HG03139 (cell line): ENCODE results near the gene PLA2G4D.

ENCODE experiments used
- ATAC-seq: cut with Tn5 transposase; IDR thresholded peaks from one replicate; pipeline ENCODE4 v1.9.1; 2021; ENCODE audit not compliant: unreplicated experiment

PLA2G4D gene

DNA sequence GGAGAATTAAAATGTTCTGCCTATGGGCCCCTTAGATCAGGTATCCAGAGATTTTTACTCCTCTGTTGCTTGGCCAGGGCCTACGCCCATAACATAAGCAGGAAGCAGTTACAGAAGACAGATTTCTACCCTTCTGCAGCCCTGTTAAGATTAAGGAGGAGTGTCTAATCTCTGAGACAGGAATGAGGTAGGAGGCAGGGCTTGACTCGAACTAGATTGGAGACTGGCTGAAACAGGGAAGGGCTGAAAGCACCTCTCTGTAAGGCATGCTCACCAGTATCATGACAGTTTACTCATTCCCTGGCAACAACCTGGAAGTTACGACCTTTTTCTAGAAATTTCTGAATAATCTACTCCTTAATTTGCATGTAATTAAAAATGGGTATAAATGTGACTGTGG, 16.7 kb downstream of the PLA2G4D start:
- ATAC-seq, result no peak

DNA sequence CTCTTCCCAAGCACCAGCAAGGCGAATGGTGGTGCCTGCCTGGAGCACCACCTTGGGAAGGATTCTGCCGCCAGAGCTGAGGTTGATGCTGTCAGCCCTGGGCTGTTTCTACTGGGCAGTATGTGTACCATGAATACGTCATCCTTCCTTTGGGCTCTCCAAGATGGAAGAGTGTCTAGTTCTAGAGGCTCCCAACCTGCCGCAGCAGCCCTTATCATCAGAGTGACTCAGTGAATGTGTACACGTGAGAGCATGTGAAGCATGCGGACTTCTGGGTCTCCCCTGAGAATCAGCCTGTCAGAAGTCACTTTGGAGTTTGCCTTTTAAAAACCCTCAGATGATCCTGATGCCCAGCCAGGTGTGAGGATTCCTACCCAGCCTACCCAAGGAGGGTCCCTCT, 20.9 kb downstream of the PLA2G4D start:
- ATAC-seq, result no peak

DNA sequence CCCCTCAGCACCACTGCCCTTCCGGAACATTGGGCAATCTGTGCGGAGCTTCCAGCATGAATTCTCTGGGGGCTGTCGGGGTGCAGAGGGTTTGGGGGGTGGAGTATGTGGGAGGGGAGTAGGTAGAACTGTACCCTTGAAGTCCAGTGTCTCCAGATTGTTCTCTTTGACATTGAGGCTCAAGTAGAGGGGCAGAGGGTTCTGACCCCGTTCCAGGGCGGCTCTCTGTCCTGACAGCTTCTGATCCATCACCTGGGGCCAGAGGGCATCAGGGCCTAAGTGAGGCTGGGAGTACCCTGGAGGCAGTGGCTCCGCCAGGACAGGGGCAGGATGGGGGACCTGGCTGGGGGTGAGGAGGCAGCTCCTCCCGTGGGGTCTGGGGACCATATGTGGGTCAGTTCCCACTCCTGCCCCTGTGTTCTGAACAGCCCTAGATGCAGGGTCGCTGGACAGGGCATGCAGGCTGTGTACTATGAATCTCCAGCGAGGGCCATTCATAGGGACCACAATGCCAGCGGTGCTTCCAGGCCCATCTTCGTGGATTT, 22.1 kb downstream of the PLA2G4D start:
- no peak for ATAC-seq

DNA sequence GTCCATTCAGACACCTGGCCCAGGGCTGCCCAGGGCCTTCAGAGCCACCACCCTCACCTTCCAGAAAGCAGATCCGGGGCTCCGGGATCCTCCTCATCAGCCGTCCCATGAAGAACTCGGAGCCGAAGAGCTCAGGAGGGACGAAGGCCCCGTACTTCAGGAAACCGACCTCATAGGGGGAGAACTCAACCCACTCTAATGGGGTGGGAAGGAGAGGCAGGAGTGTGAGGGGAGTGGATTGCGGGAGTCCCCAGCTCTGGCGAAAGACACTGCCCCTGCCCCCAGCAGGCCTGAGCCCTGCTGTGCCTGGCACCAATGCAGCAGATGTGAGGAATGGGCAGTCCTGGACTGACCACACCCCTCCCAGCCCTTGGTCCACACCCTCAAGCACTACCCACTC, 22.6 kb downstream of the PLA2G4D start:
- no peak for ATAC-seq

DNA sequence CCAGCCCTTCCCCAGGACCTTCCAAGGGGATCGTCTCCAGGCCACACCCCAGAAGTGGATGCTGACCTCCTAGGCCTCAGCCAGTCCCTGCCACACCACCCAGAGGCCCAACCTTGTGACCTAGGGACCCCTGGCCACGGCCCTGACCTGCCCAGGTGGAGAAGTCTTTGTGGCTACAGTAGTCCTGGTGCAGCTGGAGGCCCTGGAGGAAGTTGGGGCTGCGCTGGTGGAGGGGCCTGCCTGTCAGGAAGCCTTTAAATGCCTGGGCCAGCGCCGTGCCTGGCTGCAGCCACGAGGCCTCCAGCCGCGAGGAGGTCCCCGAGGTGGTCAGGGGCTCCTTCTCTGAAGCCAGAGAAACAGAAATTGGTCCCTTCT, 23.4 kb downstream of the PLA2G4D start:
- no peak for ATAC-seq

DNA sequence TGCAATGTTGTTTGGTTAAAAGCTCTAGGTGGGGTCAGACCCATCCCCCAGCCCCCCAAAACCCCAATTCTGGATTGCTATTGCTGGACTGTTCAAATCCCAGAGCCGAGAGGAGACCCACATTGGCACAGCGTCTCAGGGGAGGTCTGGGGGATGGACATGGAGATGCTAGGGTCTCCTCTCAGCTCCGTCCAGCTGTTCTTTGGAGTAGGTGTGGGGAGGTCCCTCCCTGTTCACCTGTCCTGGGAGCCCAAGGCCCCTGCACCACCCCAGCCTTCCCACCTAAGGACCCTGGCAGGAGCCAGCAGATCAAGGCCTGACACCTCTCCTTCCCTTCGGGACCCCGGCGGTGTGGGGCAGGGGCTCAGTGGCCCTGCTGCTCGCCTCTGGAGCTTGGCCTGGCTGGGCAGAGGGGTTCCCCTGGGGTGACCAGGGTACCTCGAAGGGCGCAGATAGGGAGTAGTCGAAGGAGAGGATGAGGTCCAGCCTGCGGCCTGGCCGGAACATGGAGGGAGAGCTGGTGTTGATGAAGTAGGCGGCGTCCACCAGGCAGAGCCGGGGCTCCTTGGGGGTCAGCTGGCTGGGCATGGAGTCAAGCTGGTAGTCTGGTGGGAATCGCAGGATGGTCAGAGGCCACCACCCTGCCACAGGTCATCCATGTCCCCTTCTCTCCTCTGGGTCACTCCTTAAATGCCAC, 23.9 kb downstream of the PLA2G4D start:
- no peak for ATAC-seq

DNA sequence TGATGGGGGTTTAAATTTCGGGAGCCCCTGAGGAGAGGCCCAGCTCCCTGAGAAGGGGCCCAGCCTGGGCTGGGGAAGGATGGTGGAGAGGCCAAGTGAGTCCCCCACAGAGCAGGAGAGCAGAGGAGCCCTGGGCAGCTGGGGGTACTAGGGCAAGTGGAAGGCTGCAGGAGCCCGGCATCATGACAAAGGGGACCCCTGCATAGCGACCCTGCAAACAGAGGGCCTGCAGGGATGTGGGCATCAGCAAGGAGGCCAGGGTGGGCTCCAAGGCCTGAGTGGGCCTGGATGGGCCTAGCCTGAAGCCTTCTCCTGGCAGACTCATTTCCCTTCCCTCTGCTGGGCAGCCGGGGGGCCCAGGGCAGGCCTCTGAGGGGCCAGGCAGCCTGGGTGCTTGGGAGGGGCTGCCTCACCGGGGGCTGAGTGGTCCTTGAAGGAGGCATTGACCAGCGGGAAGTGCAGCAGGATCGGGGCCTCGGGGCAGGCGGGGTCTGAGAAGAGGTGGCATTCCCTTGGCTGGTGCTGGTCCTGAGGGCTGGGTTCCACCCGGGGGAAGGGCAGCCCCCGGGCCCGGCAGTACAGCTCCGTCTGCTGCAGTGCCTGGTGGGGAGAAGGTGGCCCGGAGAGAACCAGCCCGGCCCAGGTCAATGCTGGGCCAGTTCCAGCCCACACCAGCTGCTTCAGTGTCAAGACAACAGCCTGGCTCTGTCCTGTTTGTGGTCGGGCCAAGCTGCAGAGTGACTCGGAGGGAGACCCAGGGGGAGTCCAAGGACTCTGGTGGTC, 24.7 kb downstream of the PLA2G4D start:
- no peak for ATAC-seq

DNA sequence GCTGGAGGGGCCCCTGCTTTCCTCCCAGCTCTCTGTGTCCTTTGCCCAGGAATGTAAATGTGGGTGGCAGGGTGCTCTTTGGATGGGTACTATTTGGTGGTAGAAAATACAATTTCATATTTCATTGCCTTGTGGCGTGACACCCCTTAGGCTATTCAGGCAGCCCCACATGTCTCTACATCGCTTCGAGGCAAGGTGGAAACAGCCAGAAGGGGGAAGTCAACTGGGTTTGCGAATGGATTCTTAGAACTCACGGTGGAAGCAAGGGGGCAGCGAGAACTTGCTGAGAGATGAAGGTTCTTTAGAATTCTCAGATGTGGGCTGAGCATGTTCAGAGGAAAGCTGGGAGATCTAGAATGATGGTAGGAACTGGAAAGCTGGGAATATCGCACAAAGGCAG, 25.3 kb downstream of the PLA2G4D start:
- no peak for ATAC-seq

DNA sequence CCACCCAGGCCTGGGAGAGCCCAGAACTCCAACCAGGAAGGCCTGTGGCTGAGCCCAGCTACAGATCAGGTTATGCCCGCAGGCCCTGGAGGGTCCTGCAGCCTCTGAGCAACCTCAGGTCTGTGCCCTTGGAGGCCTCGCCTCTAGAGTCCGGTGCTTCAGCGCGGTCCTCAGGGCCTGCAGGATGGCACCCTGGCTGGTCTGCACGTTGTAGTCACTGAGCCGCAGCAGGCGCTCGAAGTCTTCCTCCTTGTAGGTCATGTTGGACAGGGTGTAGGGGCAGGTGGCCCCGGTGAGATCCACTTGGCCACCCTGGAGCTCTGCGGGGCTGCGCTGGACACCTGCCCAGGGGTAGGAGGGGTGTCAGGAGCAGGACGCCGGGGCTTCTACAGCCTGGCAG, 25.8 kb downstream of the PLA2G4D start:
- no peak for ATAC-seq

DNA sequence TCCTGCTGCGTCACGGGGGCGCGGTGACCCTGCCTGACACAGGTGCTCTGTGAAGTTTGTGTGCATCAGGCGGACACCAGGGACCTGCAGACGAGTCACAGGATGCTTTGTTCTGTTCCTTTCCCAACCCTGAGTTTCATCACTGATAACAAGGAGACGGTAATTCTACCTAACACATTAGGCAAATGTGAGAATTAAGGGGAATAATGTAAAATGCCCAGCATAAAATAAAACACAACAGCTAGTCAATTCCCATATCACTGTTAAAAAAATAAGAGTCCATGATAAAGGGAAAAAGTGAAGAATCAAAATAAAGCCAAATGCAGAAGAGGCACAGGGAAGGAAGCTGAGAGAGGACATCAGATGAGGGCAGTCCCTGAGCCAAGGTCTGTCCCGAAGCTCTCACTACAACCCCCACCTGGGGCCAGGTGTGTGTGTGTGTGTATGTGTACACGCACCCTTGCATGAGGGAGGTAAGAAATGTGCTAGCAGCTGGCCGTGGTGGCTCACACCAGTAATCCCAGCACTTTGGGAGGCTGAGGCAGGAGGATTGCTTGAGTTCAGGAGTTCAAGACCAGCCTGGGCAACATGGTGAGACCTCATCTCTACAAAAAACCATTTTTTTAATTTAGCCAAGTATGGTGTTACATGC, 27.5 kb downstream of the PLA2G4D start:
- ATAC-seq, result no peak

DNA sequence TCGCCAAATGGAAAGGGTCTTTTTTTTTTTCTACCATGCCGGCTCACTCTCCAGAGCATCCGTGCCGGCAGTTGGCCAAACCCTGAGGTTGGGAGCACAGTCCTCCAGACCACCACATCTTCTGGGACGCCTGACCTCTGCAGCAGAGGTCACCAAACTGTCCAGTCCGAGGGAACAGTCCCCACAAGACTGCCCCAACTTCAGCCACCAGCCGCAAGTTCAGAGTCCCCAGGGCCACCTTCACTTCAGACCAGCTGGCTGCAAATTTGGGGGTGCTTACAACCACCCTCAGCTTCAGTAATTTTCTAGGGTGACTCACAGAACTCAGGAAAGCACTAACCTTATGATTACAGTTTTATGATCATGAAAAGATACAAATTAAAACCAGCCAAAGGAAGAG, 28.9 kb downstream of the PLA2G4D start:
- ATAC-seq, result no peak

DNA sequence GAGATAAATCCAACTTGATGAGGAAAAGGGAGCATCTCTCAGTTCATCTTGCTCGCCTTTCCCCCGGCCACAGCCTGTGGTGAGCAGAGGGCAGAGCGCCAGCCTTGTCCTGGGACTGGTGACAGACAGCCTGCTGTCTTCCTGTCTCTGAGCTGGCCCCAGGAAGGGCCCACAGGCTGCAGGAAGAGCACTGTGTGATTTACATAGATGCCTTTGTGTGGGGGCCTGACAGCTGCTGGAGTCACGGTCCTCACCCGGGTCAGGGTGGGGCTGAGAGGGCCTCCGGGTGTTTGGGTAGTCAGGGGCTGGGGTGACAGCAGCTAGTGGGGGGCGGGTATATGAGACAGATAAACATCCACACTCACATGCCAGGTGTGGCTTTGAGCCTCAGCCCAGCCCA, 29.3 kb downstream of the PLA2G4D start:
- ATAC-seq, result no peak

DNA sequence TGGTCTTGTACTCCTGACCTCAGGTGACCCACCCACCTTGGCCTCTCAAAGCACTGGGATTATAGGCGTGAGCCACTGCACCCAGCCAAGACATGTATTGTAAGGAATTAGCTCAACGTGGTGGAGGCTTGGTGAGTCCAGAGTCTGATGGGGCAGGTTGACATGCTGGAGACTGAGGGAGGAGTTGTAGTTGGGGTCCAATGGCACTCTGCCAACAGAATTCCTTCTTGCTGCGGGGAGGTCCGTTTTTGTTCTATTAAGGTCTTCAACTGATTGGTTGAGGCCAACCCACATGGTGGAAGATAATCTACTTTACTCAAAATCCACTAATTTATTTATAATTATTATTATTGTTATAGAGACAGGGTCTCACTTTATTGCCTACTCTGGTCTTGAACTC, 30.1 kb downstream of the PLA2G4D start:
- ATAC-seq, result no peak

DNA sequence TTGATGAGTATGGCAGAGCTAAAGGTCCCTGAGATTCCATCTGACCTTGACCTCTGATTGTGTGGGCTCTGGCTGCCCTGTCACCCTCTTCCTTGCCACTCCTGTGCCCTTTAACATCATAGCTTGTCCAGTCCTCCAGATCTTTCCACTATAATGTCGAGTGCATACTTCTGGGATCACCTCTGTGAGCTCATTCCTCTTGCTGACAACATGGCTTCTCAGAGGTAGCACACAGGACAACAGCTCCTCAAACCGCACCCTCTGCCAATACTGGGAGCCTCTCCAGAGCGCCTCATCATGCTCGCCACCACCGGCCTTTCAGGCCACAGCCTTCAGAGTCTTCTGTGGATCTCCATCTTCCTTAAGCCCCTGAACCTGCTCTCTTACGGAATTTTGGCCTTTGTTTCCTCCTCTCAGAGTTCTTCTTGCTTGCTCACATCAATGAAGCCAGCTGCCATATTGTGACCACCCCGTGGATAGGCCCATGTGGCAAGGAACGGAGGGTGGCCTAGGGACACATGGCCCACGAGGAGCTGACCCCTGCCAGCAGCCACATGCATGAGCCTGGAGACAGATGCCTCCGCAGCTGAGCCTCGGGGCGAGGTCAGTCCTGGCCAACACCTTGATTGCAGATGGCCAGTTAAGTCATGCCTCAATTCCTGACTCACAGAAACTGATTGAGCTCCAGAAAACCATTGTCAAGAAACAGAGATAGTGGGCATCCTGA, 31.1 kb downstream of the PLA2G4D start:
- ATAC-seq, result no peak

DNA sequence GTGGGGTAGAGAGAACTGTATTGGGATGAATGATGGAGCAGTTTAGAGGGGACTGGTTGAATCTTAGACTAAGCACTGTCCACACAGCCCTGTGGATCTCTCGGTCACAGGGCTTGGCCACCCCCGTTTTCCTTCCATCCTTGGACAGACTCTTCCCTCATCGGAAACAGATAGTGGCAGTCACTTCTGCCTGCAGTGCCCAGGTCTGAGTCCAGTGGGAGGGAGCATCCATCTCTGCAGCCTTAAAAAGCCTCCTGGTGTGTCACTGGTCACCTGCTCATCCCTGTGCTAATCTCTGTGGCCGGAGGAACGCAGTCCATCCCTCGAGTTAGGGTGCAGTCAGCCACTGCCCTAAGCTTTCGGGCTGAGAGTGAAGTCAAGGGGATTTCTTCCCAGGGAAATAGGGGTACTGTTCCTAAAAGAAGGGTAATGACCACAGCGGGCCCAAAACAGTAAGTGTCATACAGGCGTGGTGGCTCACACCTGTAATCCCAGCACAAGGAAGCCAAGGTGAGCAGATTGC, 32.0 kb downstream of the PLA2G4D start:
- ATAC-seq, result no peak

DNA sequence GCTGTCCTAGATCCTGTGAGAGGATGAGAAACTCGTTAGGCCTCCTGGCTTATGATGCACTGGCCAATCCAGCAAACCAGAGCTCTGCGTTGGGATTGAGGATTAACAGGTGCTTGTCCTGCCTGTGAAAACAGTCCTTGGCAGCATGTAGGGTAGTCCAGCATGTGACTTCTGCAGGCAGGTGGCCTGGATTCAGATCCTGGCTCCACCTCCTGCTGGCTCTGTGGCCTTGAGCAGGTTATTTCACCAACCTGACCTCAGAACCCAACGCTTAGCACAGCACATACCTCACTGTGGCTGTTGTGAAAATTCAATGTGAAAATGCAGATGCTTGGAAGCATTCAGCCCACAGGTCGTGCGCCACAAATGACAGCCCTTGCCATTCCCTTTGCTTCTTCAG, 33.6 kb downstream of the PLA2G4D start:
- ATAC-seq, result no peak

DNA sequence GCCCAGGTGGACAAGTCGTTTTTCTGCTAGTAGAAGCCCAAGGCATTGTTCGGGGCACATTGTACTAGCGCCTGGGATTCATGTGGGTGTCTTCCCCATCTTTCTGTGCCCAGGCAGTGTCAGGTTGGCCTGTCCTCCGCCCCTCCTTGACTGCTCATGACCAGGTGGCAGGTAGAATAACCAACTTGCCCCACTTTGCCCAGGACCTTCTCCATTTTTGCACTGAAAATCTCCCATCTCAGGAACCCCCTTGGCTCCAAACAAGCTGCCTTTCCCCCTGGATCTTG, 33.9 kb downstream of the PLA2G4D start:
- ATAC-seq, result no peak

DNA sequence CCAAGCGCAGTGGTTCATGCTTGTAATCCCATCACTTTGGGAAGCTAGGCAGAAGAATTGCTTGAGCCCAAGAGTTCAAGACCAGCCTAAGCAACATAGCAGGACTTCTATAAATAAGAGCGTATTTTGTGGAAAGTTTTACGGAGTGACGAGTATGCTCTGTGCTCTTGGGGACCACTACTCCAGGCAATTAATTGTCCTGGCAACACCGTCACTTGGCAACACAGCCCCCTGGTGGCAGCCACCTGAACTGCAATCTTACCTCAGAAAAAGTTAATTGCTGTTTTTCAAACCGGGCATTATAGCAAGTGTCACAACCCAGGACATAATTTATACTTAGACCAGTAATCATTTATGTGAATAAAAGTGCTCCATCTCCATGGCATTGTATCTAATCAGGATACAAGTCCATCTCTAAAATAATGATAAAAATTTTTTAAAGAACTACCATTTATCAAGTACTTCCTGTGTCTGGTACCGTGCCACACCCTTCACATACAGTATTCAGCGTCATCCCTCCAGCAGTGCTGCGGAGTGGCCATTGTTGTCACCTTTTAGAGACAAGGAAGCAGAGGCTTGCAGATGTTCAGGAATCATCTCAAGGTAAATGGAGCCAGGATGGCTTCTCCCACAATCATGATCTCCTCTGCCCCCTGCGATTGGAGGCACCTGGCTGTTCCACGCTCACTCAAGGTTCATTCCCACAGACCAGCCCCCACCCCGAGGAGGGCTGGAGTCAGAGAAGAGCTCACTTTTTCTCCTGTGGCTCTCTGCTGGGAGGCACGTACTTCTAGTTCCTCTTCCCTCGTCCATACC, 34.5 kb downstream of the PLA2G4D start:
- no peak for ATAC-seq

DNA sequence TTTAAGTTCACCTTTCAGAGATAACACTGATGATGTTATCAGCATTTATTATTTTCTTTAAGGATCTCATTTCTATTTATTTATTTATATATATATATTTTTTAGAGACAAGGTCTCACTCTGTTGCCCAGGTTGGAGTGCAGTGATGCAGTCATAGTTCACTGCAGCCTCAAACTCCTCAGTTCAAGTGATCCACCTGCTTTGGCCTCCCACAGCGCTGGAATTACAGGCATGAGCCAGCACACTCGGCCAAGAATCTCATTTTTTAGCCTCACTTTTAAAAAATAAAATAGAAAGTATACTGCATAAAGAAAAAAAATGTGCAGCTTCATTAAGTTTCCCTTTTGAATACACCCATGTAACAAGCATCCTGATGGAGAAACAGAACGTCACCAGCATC, 35.6 kb downstream of the PLA2G4D start:
- ATAC-seq, result no peak

DNA sequence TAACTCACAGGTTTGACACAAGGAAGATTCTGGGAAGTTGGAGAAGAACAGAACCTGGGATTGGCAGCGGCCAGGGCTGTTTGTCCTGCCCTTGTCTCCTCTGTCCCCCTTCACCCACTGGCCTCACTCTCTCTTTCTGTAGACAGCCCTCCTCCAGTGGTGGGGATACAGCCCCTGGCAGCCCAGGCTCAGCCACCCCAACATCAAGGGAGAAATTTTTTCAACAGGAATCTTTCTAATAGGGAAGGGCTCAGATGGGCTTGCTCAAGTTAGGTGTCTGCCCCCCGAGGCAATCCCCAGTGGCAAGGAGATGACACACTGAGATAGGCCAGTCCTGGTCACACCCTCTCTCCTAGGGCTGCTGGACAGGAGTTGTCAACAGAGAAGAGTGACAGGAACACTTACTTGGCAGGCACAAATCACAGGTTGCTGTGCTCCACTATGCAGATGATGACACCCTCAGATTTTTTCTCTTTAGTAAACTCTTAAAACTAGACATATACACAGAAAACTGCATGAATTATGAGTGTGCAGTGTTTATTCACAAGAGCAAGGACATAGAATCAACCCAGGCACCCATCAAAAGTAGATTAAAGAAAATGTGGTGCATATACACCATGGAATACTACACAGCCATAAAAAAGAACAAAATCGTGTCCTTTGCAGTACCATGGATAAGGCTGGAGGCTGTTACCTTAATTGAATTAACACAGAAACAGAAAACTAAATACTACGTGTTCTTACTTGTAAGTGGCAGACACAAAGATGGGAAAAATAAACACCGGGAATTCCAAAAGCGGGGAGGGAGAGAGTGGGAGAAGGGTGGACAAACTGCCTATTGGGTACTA, 36.3 kb downstream of the PLA2G4D start:
- no peak for ATAC-seq
